DND-41 (cell line): ENCODE data around the gene IFITM10.
"Not testable (repeated sequence)": the region's sequence is repeated elsewhere in the genome, so short reads cannot be mapped to it uniquely, and the experiment has no call there.

ENCODE experiments used
- ATAC-seq: fragments of 200-7000 bp; cut with Tn5 transposase; 3 replicates; pipeline ENCODE4 v1.9.1; 2021; ENCODE audit warnings: low read depth; ENCODE audit not compliant: insufficient read depth
- DNase-seq: peaks from one replicate; pipeline ENCODE4 v3.0.0-alpha.2; 2020
- H2AFZ ChIP-seq: 2 replicates; pipeline ENCODE4 v1.6.0; 2012; ENCODE audit warnings: low read depth, low read length
- H3K27ac ChIP-seq: 2 replicates; pipeline ENCODE4 v1.5.1; 2012; ENCODE audit warnings: low read length, inconsistent platforms
- H3K27me3 ChIP-seq: fragments of 200-600 bp; sonication (generic); 2 replicates; pipeline ENCODE4 v1.6.0; 2012; ENCODE audit warnings: low read length, mild to moderate bottlenecking, inconsistent platforms; ENCODE audit not compliant: insufficient read depth, poor library complexity
- H3K36me3 ChIP-seq: 2 replicates; pipeline ENCODE4 v1.5.1; 2012; ENCODE audit warnings: low read length, inconsistent platforms; ENCODE audit not compliant: insufficient read depth
- H3K4me1 ChIP-seq: 2 replicates; pipeline ENCODE4 v1.5.1; 2012; ENCODE audit warnings: mild to moderate bottlenecking, low read length; ENCODE audit not compliant: insufficient read depth
- H3K4me2 ChIP-seq: 2 replicates; pipeline ENCODE4 v1.6.0; 2012; ENCODE audit warnings: mild to moderate bottlenecking, moderate library complexity, low read length, inconsistent platforms; ENCODE audit not compliant: insufficient read depth
- H3K4me3 ChIP-seq, 2 experiments: fragments of 200-600 bp in 1 of 2; shearing (Covaris generic) in 1 of 2; 2 replicates each; pipeline ENCODE4 v1.5.1; 2012 to 2016; ENCODE audit warnings: inconsistent platforms in 2 of 2, low read length in 2 of 2, mild to moderate bottlenecking in 2 of 2, low read depth in 1 of 2, moderate library complexity in 1 of 2
- H3K79me2 ChIP-seq: 2 replicates; pipeline ENCODE4 v1.6.0; 2012; ENCODE audit warnings: low read length, inconsistent platforms; ENCODE audit not compliant: insufficient read depth
- H3K9ac ChIP-seq: 2 replicates; pipeline ENCODE4 v1.6.0; 2012; ENCODE audit warnings: low read depth, mild to moderate bottlenecking, inconsistent platforms, low read length, moderate library complexity
- H3K9me3 ChIP-seq: 2 replicates; pipeline ENCODE4 v1.5.1; 2012; ENCODE audit warnings: low read length, moderate library complexity, mild to moderate bottlenecking, inconsistent platforms; ENCODE audit not compliant: insufficient read depth, severe bottlenecking
- H4K20me1 ChIP-seq: 2 replicates; pipeline ENCODE4 v1.6.0; 2012; ENCODE audit warnings: low read length; ENCODE audit not compliant: insufficient read depth
- EZH2 ChIP-seq: IDR thresholded peaks from 3 replicates; pipeline ENCODE4 v1.6.1; 2012; ENCODE audit warnings: borderline replicate concordance, low read depth, mild to moderate bottlenecking, moderate library complexity, low read length, inconsistent platforms; ENCODE audit not compliant: severe bottlenecking
- TF ChIP-seq, protein P1 (sequence below): IDR thresholded peaks from 2 replicates; pipeline ENCODE4 v1.5.1; 2012; ENCODE audit warnings: borderline replicate concordance, low read length, moderate library complexity, mild to moderate bottlenecking; ENCODE audit not compliant: poor library complexity, severe bottlenecking; ENCODE audit errors: extremely low read depth

Gene IFITM10

DNA sequence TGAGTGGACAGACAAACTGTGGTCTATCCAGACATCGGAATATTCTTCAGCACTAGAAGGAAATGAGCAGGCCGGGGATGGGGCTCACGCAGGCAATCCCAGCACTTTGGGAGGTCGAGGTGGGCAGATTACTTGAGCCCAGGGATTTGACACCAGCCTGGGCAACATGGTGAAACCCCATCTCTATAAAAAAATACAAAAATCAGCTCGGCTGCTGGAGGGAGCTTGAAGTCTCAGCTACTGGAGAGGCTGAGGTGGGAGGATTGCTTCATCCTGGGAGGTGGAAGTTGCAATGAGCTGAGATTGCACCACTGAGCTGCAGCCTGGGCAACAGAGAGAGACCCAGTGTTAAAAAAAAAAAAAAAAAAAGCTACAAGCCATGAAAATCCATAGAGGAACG lies 21.3 kb upstream of the IFITM10 start:
- Histone ChIP-seq H3K36me3 (no peaks in the 10 kb centered on the region), H3K27ac (no peak overlapping the region), H3K9me3 (no peaks in the 10 kb centered on the region), H3K9ac (no peak overlapping the region), H3K4me3 (no peak overlapping the region), H3K79me2 (no peaks in the 10 kb centered on the region), H2AFZ (no peak overlapping the region), H3K4me1 (peaks cover 11% of the 10 kb centered on the region), H4K20me1 (no peaks in the 10 kb centered on the region), H3K4me2 (no peak overlapping the region), H3K27me3 (no peaks in the 10 kb centered on the region)
- no peak for ATAC-seq
- DNase-seq = no peak
- TF ChIP-seq EZH2 = no peak
- TF ChIP-seq, protein P1, sequence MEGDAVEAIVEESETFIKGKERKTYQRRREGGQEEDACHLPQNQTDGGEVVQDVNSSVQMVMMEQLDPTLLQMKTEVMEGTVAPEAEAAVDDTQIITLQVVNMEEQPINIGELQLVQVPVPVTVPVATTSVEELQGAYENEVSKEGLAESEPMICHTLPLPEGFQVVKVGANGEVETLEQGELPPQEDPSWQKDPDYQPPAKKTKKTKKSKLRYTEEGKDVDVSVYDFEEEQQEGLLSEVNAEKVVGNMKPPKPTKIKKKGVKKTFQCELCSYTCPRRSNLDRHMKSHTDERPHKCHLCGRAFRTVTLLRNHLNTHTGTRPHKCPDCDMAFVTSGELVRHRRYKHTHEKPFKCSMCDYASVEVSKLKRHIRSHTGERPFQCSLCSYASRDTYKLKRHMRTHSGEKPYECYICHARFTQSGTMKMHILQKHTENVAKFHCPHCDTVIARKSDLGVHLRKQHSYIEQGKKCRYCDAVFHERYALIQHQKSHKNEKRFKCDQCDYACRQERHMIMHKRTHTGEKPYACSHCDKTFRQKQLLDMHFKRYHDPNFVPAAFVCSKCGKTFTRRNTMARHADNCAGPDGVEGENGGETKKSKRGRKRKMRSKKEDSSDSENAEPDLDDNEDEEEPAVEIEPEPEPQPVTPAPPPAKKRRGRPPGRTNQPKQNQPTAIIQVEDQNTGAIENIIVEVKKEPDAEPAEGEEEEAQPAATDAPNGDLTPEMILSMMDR = no peak

DNA sequence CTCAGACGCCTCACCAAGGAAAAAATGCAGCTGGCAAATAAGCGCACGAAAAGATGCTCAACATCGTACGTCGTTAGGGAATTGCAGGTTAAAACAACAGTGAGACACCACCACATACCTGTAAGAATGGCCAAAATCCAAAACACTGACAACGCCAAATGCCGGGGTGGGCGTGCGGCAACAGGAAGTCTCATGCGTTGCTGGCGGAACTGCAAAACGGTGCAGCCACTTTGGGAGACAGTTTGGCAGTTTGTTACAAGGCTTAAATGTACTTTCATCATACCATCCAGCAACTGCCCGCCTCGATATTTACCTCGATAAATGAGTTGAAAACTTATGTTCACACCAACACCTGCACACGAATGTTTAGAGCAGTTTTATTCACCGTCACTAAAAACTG lies 20.9 kb upstream of the IFITM10 start:
- Histone ChIP-seq H3K36me3 (no peaks in the 10 kb centered on the region), H3K79me2 (no peaks in the 10 kb centered on the region), H3K9ac (no peak overlapping the region), H2AFZ (no peak overlapping the region), H3K9me3 (no peaks in the 10 kb centered on the region), H4K20me1 (no peaks in the 10 kb centered on the region), H3K27me3 (no peaks in the 10 kb centered on the region), H3K4me3 (no peak overlapping the region), H3K4me1 (peaks cover 11% of the 10 kb centered on the region), H3K27ac (no peak overlapping the region), H3K4me2 (no peak overlapping the region)
- ATAC-seq (no peak), DNase-seq (no peak)
- no peak for TF ChIP-seq EZH2
- TF ChIP-seq, protein P1 = no peak

DNA sequence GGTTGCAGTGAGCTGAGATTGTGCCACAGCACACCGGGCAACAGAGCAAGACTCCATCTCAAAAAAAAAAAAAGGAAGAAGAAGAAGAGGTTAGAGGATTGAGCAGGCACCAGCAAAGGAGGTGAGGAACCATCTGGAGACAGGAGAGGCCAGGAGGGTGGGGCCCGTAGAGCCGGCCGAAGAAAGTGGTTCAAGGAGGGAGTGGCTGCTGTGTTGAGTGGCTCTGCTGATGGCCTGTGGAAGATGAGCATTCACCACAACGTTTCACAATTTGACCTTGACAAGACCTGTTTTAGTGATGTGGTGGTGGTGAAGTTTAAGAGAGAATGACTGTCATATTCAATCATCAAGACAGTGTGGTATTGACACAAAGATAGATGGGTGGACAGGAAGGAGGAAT lies 20.1 kb upstream of the IFITM10 start:
- Histone ChIP-seq H3K36me3 (no peaks in the 10 kb centered on the region), H3K9ac (no peak overlapping the region), H4K20me1 (no peaks in the 10 kb centered on the region), H3K4me1 (peaks cover 11% of the 10 kb centered on the region), H3K4me3 (no peak overlapping the region), H2AFZ (no peak overlapping the region), H3K9me3 (no peaks in the 10 kb centered on the region), H3K79me2 (no peaks in the 10 kb centered on the region), H3K4me2 (no peak overlapping the region), H3K27ac (no peak overlapping the region), H3K27me3 (no peaks in the 10 kb centered on the region)
- DNase-seq (no peak), ATAC-seq (no peak)
- no peak for TF ChIP-seq EZH2
- TF ChIP-seq, protein P1 = no peak

DNA sequence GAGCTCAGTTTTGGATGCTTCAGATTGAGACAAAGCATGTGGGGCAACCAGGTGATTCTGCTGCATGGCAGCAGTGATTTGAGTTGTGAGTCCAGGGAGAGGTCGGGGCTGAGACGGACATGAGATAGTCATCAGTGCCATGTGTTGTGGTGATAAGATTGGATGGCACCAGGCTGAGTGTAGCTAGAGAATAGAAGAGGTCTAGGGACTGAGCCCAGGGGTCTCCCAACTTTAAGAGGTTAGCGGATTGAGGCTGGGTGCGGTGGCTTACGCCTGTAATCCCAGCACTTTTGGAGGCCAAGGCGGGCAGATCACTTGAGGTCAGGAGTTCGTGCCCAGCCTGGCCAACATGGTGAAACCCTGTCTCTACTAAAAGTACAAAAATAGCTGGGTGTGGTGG lies 19.7 kb upstream of the IFITM10 start:
- no peak for ATAC-seq
- H3K27ac ChIP-seq = no peak overlapping the region
- no peak for TF ChIP-seq EZH2
- TF ChIP-seq, protein P1 = no peak

DNA sequence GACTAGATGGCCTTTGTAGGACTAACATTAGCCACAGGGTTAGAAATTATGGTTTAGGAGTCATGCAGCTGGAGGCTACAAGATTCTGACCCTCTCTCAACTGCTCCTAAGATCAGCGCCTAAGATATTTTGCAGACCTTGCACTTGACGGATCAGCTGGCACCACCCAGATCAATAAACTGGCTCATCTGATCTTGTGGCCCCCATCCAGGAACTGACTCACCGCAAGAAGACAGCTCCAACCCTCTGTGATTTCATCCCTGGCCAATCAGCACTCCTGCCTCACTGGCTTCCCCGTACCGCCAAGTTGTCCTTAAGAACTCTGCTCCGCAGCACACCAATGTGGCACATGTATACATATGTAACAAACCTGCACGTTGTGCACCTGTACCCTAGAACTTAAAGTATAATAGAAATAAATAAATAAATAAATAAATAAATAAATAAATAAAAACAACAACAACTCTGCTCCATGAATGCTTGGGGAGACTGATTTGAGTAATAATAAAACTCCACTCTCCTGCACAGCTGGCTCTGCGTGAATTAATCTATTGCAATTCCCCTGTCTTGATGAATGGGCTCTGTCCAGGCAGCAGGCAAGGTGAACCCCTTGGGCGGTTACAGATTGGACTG lies 19.0 kb upstream of the IFITM10 start:
- not testable (repeated sequence) for H3K79me2 ChIP-seq, H3K36me3 ChIP-seq, H2AFZ ChIP-seq, H3K4me3 ChIP-seq, DNase-seq, H3K9me3 ChIP-seq, H4K20me1 ChIP-seq, H3K9ac ChIP-seq, H3K27ac ChIP-seq, ATAC-seq, H3K4me2 ChIP-seq, H3K27me3 ChIP-seq
- H3K4me1 ChIP-seq = peaks cover 14% of the 10 kb centered on the region

More for the DNA sequence above, 19.7 kb upstream of the IFITM10 start:
- Histone ChIP-seq H3K4me1 (peaks cover 11% of the 10 kb centered on the region), H3K9ac (no peak overlapping the region), H3K36me3 (no peaks in the 10 kb centered on the region), H2AFZ (no peak overlapping the region), H3K9me3 (no peaks in the 10 kb centered on the region), H4K20me1 (no peaks in the 10 kb centered on the region), H3K79me2 (no peaks in the 10 kb centered on the region), H3K27me3 (no peaks in the 10 kb centered on the region), H3K4me2 (no peak overlapping the region), H3K4me3 (no peak overlapping the region)
- DNase-seq = no peak
